Ovary (tissue), 3 donors: ENCODE results near the gene PNPLA3.

Source experiments
- CTCF ChIP-seq, 3 donors: fragments of 450-650 bp in 2 of 3; fragments of 200-600 bp in 1 of 3; IDR thresholded peaks; one replicate each; pipeline versions ENCODE4 v1.5.1 to v1.8.0; 2016 to 2022; ENCODE audit warnings: antibody characterized with exemption in 3 of 3, mild to moderate bottlenecking in 1 of 3
- POLR2A ChIP-seq: fragments of 450-650 bp; IDR thresholded peaks from one replicate; pipeline ENCODE4 v1.6.1; 2017; ENCODE audit warnings: antibody characterized with exemption, mild to moderate bottlenecking, moderate library complexity
- donor health status: DM: no; HTN: no; CAD: no.

GRCh38 chr22:43972931-43973462 is 49.4 kb downstream of the PNPLA3 start:
- TF ChIP-seq CTCF (IDR thresholded peaks at IDR 0.05), result no peak
- TF ChIP-seq POLR2A, result no peak
